Limb (tissue), 2 donors: Measurements from ENCODE around the gene CORO7.
A peak's percentile ranks its signal among the peaks of the same experiment; 100 is the strongest.

Experiments
- DNase-seq, 2 donors: peaks; one replicate each; pipeline ENCODE4 v3.0.0-alpha.2; 2016; ENCODE audit errors: extremely low spot score in 2 of 2

CORO7 gene

GRCh38 chr16:4372578-4373355 lies 43.6 kb downstream of the CORO7 start:
- no peak for DNase-seq

DNA sequence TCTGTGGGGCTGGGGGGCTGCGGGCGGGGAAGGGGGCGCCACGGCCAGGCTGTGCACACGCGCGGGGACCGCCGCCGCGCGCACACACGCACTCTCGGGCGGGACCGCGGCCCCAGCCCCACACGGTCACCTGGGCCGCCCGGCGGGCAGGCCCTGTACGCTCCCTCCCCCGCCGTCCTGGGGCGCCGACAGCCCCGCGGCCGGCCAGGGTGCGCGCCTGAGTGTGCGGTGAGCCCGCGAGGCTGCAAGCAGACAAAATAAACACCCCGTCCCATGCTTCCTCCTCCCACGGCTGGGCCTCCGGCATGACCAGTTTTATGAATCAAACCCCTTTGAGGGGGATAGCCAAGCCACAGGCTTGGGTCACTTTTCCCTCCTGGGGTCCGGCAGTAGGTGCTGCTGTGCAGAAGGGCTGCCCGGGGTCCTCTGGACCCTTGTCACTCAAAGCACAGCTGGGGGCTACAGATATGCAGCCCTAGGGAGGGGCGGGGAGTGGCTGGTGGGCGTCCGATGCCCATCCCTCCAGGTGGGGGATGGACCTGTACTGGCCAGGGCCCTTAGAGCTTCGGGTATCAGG lies 44.3 kb downstream of the CORO7 start:
- no peak for DNase-seq

DNA sequence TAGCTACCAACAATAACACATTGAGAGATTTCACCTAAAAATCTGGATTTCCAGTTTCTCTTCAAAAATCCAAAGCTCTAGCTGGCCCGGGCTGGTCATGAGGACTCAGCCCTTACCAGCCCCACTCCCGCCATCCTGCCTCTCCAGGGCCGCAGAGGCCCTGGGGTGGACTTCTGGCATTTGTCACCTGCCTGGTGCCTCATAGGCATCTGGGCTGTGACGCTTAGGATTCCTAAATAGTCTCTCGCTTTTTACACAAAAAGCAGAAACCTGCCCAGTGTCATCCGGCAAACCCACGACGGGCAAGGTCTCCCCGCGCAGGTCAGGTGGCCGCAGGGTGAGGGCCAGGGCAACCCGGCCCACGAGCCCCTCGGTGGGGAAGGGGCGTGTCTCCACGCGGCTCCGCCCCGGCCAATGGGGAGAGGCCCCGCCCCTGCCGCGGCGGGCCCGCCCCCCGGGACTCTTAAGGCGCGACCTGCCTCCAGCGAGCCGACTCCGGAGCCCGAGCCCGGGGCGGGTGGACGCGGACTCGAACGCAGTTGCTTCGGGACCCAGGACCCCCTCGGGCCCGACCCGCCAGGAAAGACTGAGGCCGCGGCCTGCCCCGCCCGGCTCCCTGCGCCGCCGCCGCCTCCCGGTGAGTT lies 44.9 kb downstream of the CORO7 start, which contains the start of gene VASN:
TSS of gene VASN (plus strand) at position 492 of the 644 bp plus-strand sequence. CDS start 9,030 bp downstream, outside the sequence.
- peak; percentile 57 to 88 for DNase-seq

GRCh38 chr16:4370570-4371356 lies 45.6 kb downstream of the CORO7 start:
- no peak for DNase-seq

DNA sequence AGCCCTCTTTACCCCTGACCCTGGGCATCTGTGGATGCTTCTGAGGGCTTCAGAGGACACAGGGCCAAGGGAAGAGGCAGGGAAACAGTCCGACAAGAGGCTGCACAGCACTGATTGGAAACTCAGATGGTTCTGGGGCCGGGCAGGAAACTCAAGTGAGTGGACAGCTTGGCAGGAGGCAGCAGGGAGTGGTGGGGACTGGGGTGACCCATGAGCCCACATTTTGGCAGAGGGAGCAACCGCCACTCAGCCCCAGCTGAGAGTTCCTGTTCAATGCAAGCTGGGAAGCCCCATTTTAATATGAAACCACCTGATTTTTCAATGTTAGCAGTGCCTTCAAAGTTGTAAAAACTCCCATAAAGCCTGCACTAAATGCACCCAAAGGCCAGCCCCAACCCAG lies 46.2 kb downstream of the CORO7 start:
- no peak for DNase-seq

DNA sequence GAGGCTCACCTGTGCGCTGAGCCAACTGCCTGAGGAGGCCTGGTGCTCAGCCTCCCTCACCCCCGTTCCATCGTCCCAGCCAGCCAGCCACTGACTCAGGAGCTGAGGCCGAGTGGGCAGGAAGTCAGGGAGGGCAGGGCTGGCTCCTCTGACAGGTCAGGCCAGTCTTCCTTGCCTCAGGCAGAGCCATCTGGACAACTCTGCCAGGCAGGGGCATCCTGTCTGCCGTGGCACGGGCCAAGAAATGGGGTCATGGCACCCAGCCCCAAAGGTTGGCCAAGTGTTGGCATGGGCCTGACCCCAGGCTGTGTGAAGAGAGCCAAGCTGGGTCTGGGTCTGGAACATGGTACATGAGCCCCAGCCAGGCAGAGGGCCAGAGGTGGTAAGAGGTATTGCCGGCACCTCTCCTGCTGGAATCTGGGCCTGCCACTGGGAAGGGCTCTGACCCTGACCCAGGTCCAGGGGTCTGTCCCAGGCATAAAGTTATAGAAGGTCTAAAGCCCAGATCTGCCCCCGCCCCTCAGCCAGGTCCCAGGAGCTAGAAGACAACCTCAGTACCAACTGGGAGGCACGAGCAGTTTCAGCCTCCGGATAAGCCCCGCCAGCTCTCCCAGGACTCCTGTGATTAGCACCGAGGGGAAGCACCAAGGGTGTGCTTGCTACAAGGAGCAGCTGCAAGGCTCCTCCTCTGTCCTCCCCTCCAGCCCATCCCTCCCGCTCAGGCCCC lies 47.2 kb downstream of the CORO7 start:
- no peak for DNase-seq

- no peak for DNase-seq
Measured at GRCh38 chr16:4367393-4367856, 49.0 kb downstream of the CORO7 start.

DNA sequence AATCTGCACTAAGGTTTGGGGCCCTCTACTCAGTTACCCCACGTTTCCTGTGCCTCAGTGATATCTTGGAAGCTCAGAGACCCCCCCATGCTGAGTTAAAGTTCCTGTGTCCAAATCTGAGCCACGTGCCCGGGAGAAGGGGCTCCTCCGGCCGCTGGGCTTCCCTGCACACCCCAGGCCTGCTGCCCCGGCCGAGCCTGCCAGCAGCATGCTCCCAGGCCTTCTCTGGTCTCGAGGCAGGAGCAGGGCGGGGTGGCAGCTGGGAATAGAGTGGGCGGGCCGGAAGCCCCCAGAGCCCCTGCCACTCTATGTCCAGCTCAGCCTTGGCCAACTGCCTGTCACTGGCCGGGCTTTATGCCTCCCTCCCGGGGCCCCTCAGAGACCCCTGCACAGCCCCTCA lies 50.4 kb downstream of the CORO7 start:
- no peak for DNase-seq

GRCh38 chr16:4365615-4366014 lies 50.8 kb downstream of the CORO7 start:
- no peak for DNase-seq

DNA sequence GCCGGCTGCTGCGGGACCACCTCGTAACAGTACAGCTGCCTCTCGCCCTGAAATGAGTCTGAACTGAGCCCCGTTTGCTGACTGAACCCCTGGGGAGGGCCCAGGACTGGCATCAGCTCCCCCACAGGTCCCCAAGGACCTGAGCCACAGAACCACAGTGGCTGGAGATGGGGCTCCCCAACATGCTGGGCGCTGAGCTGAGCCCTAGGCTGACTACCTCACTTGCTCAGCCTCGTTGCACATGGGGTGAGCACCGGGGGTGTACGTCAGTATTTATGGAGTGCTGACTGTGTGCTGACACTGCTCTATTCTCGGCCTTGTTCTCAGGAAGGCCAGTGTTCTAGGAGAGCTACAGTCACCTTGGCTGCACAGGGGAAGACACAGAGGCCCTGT lies 51.4 kb downstream of the CORO7 start:
- no peak for DNase-seq

GRCh38 chr16:4364196-4365013 lies 52.0 kb downstream of the CORO7 start:
- DNase-seq = no peak

GRCh38 chr16:4362476-4363135 lies 53.8 kb downstream of the CORO7 start:
- DNase-seq = no peak

DNA sequence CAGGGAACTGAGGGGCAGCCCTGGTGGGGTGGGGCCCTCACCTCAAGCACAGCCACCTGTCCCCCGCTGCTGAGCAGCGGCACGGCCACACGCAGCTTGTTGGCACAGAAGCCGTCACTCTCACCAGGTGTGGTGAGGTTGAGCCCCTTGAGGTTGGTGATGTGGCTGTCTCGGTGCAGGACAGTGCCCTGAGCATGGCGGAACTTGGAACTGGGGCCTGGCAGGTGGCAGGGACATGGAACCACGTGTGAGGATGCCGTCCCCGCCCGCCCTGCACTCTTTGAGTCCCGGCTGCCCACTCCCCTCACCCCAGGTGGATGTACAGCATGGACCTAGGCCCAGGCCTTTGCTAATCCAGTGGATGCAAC lies 54.5 kb downstream of the CORO7 start:
- DNase-seq = no peak

- no peak for DNase-seq
Measured at GRCh38 chr16:4361033-4361943, 55.1 kb downstream of the CORO7 start.

DNA sequence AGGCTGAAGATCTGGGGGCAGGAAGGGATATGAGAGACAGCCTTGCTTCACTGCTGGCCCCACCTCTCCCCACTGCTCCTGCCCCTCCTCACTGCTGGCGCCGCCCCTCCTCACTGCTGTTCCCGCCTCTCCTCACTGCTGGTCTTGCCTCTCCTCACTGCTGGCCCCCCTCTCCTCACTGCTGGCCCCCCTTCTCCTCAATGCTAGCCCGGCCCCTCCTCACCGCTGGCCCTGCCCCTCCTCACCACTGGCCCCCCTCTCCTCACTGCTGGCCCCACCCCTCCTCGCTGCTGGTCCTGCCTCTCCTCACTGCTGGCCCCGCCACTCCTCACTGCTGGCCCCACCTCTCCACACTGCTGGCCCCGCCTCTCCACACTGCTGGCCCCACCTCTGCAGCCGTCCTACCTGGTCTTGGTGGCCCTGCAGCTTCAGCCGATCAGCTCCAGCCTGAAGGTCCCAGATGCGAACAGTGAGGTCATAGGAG lies 55.8 kb downstream of the CORO7 start:
- DNase-seq = no peak

GRCh38 chr16:4359914-4360313 lies 56.5 kb downstream of the CORO7 start:
- no peak for DNase-seq

DNA sequence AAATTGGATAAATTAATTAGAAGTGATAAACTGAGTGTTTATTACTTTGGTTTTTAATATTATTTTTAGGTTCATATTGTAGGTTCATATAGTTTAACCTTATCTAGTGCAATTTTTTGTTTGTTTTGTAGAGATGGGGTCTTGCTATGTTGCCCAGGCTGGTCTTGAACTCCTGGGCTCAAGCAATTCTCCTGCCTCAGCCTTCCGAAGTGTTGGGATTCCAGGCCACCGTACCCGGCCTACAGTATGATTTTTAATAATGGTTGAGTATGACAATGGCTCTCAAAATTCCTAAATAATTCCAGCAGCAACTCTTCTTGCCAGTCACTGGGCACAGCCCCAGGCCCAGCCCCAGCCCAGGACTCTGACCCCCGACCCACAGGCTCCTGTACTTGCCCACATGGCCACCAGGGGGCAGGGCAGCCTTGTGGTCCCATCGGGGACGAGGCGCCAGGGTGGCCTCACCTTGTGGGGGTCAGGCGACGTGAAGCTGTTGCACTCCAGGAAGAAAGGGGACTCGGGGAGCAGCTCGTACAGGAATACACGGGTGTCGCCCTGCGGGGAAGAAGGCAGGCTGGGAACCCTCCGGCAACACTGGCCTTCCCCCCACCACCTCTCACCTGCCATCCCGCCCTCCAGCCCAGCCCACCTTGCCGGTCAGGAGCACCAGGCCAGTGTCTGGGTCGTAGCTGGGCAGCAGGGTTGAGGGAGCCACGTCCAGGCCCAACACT lies 57.4 kb downstream of the CORO7 start:
- peak in 1 of 2 donors; percentile 75 for DNase-seq

GRCh38 chr16:4358236-4358635 lies 58.2 kb downstream of the CORO7 start:
- no peak for DNase-seq
